B cell (primary cell): Measurements from ENCODE around the gene MON2. TPM values are rescaled to one million over a fixed set of nuclear protein-coding genes. Genes with fewer than 3 reads are reported as not detected.
"Not testable (repeated sequence)": the region's sequence is repeated elsewhere in the genome, so short reads cannot be mapped to it uniquely, and the experiment has no call there.

Source experiments
- ATAC-seq: fragments of 200-7000 bp; cut with Tn5 transposase; one replicate; pipeline ENCODE4 v1.10.0; 2021; ENCODE audit warnings: low read depth, mild to moderate bottlenecking, moderate number of reproducible peaks, moderate library complexity
- CTCF ChIA-PET: fragments of 350-600 bp; sonication (Branson Sonifier 250); formaldehyde crosslinking; loops from one replicate; lab custom pipeline; 2021; ENCODE audit warnings: antibody characterized with exemption, inconsistent platforms; lab: Charles Lee
- POLR2A ChIA-PET: fragments of 350-600 bp; sonication (Branson Sonifier 250); formaldehyde crosslinking; loops from one replicate; lab custom pipeline; 2021; ENCODE audit warnings: antibody characterized with exemption; lab: Charles Lee
- DNase-seq: peaks from one replicate; pipeline ENCODE4 v3.0.0; 2013
- H2AFZ ChIP-seq: 2 replicates; pipeline ENCODE4 v1.6.1; 2012; ENCODE audit warnings: mild to moderate bottlenecking, low read depth, low read length; ENCODE audit not compliant: insufficient read depth, poor library complexity, severe bottlenecking
- H3K27ac ChIP-seq, 2 donors: 1 replicate in 1 of 2; 2 replicates in 1 of 2; pipeline ENCODE4 v1.5.1; 2012 to 2013; ENCODE audit warnings: low read length in 2 of 2, mild to moderate bottlenecking in 2 of 2, moderate library complexity in 1 of 2
- H3K27me3 ChIP-seq, 4 experiments: fragments of 200-600 bp in 1 of 4; sonication (generic) in 1 of 4; replicated peaks in 1 of 4; 1 replicate in 2 of 4; 2 replicates in 2 of 4; pipeline versions ENCODE4 v1.6.1 to v1.7.0; 2013 to 2016; ENCODE audit warnings: low read length in 3 of 4, mild to moderate bottlenecking in 2 of 4, mixed read lengths in 1 of 4, moderate library complexity in 1 of 4; ENCODE audit not compliant: insufficient read depth in 4 of 4, control insufficient read depth in 3 of 4; ENCODE audit errors: control extremely low read depth in 1 of 4
- H3K36me3 ChIP-seq, 2 experiments: replicated peaks in 1 of 2; 1 replicate in 1 of 2; 2 replicates in 1 of 2; pipeline versions ENCODE4 v1.6.1 to v1.7.1; 2013; ENCODE audit warnings: low read length in 1 of 2; ENCODE audit not compliant: insufficient read depth in 2 of 2, control insufficient read depth in 1 of 2; ENCODE audit errors: control extremely low read depth in 1 of 2, extremely low read depth in 1 of 2
- H3K4me1 ChIP-seq, 2 donors: fragments of 200-600 bp in 1 of 2; sonication (generic) in 1 of 2; 1 replicate in 1 of 2; 2 replicates in 1 of 2; pipeline versions ENCODE4 v1.5.1 to v1.6.1; 2013 to 2017; ENCODE audit warnings: low read length in 2 of 2; ENCODE audit not compliant: control insufficient read depth in 2 of 2, insufficient read depth in 2 of 2
- H3K4me2 ChIP-seq: replicated peaks from 2 replicates; pipeline ENCODE3; 2012; ENCODE audit warnings: mild to moderate bottlenecking, low read depth, low read length; ENCODE audit not compliant: poor library complexity, severe bottlenecking
- H3K4me3 ChIP-seq, 5 experiments: fragments of 200-600 bp in 1 of 5; sonication (generic) in 1 of 5; 1 replicate in 3 of 5; 2 replicates in 2 of 5; pipeline versions ENCODE4 v1.5.1 to v1.7.0; 2011 to 2016; ENCODE audit warnings: low read length in 4 of 5, mild to moderate bottlenecking in 4 of 5, low read depth in 2 of 5, control low read depth in 1 of 5, moderate library complexity in 1 of 5; ENCODE audit not compliant: insufficient read depth in 1 of 5; ENCODE audit errors: control extremely low read depth in 1 of 5, extremely low read depth in 1 of 5
- H3K79me2 ChIP-seq: fragments of 200-600 bp; sonication (generic); one replicate; pipeline ENCODE4 v1.6.0; 2016; ENCODE audit warnings: low read length; ENCODE audit not compliant: control insufficient read depth, insufficient read depth
- H3K9ac ChIP-seq: fragments of 200-600 bp; sonication (generic); 2 replicates; pipeline ENCODE4 v1.6.1; 2017; ENCODE audit warnings: mild to moderate bottlenecking, low read length, moderate library complexity
- H3K9me3 ChIP-seq, 3 donors: one replicate each; pipeline versions ENCODE4 v1.6.1 to v1.7.1; 2013; ENCODE audit warnings: low read length in 2 of 3; ENCODE audit not compliant: control insufficient read depth in 2 of 3, insufficient read depth in 1 of 3; ENCODE audit errors: control extremely low read depth in 1 of 3
- H4K20me1 ChIP-seq: 2 replicates; pipeline ENCODE4 v1.6.0; 2012; ENCODE audit warnings: mild to moderate bottlenecking, low read length; ENCODE audit not compliant: insufficient read depth, control insufficient read depth, poor library complexity, severe bottlenecking
- H3K27ac Mint-ChIP-seq: one replicate; pipeline ENCODE4 v1.8.0; 2021; ENCODE audit warnings: mixed read lengths
- H3K27me3 Mint-ChIP-seq: one replicate; pipeline ENCODE4 v1.8.0; 2021; ENCODE audit warnings: mixed read lengths
- H3K4me1 Mint-ChIP-seq: one replicate; pipeline ENCODE4 v1.8.0; 2021; ENCODE audit warnings: mixed read lengths
- H3K4me3 Mint-ChIP-seq: one replicate; pipeline ENCODE4 v1.8.0; 2021; ENCODE audit warnings: mixed read lengths
- H3K9me3 Mint-ChIP-seq: one replicate; pipeline ENCODE4 v1.8.0; 2022; ENCODE audit warnings: mixed read lengths; ENCODE audit not compliant: insufficient read depth
- EZH2 ChIP-seq: IDR thresholded peaks from 2 replicates; pipeline ENCODE4 v1.6.1; 2012; ENCODE audit warnings: borderline replicate concordance, low read depth, mild to moderate bottlenecking, moderate library complexity, low read length; ENCODE audit not compliant: insufficient read depth, poor library complexity, severe bottlenecking
- WGBS: methylation state at CpG from one replicate; pipeline ENCODE4 v1.1.5; 2013; ENCODE audit warnings: missing lambda C conversion rate; ENCODE audit not compliant: insufficient coverage; 5-methylcytosine and 5-hydroxymethylcytosine counted together
- intact Hi-C: fragments of 100-400 bp; cut with micrococcal nuclease; formaldehyde crosslinking; loops from one replicate; pipeline ENCODE4 v1.10.0; 2022
- polyA plus RNA-seq: library from polyadenylated mRNA; depleted of rRNA; stranded (reverse); fragments of >200 nt; gene quantifications from 2 replicates; pipeline ENCODE4 v1.2.3, GENCODE V29; 2012
- total RNA-seq, 2 donors: library from RNA; stranded (reverse); fragments of 120-200 nt in 1 of 2; gene quantifications; 1 replicate in 1 of 2; 2 replicates in 1 of 2; pipeline versions ENCODE4 v1.2.3 to v1.2.4, GENCODE V29; 2013 to 2022
- TF ChIP-seq, protein P1 (sequence below): fragments of 200-600 bp; IDR thresholded peaks from one replicate; pipeline ENCODE4 v1.8.0; 2022; ENCODE audit warnings: antibody characterized with exemption, mild to moderate bottlenecking

The MON2 gene
- total and polyA plus RNA-seq, 2 donors (not counting 1 experiment from before 2014, with no cell fraction given): 18.9 to 104 TPM

DNA sequence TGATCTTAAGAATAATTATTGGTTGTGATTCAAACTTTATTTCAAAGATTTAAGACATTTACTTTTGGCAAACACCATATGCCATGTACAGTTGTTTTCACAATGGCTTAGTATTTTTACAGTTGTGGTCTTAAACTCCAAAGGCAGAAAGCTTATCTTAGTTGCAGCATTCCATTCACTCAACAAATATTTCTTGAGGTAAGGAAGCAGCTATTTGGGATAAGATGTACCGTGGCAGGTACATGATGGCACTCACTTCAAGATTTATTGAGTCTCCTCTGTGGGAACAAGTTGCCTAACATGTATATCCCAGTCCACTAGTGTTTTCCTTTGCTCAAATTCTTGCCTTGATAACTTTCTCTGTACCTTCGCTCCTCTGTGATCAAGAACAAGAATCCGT lies 8.0 kb upstream of the MON2 start:
- Histone ChIP-seq H2AFZ (no peak overlapping the region), H3K27ac (no peak overlapping the region), H3K4me1 (no peaks in the 10 kb centered on the region), H3K4me3 (no peak overlapping the region), H3K36me3 (no peaks in the 10 kb centered on the region), H4K20me1 (no peaks in the 10 kb centered on the region), H3K27me3 (no peaks in the 10 kb centered on the region), H3K9ac (no peak overlapping the region), H3K9me3 (peaks cover 0 to 3% (median 0%) of the 10 kb centered on the region in 3 donors), H3K79me2 (no peaks in the 10 kb centered on the region), H3K4me2 (no peak overlapping the region)
- Mint-ChIP-seq H3K9me3 (peaks cover 10% of the 10 kb centered on the region), H3K4me3 (no peak overlapping the region), H3K4me1 (no peaks in the 10 kb centered on the region), H3K27me3 (peaks cover 12% of the 10 kb centered on the region), H3K27ac (no peak overlapping the region)
- DNase-seq: no peak
- no peak for TF ChIP-seq EZH2
- TF ChIP-seq, protein P1, sequence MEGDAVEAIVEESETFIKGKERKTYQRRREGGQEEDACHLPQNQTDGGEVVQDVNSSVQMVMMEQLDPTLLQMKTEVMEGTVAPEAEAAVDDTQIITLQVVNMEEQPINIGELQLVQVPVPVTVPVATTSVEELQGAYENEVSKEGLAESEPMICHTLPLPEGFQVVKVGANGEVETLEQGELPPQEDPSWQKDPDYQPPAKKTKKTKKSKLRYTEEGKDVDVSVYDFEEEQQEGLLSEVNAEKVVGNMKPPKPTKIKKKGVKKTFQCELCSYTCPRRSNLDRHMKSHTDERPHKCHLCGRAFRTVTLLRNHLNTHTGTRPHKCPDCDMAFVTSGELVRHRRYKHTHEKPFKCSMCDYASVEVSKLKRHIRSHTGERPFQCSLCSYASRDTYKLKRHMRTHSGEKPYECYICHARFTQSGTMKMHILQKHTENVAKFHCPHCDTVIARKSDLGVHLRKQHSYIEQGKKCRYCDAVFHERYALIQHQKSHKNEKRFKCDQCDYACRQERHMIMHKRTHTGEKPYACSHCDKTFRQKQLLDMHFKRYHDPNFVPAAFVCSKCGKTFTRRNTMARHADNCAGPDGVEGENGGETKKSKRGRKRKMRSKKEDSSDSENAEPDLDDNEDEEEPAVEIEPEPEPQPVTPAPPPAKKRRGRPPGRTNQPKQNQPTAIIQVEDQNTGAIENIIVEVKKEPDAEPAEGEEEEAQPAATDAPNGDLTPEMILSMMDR: no peak
- CTCF ChIA-PET: no interaction called here
- intact Hi-C loops: no loop called here
- no peak for ATAC-seq
- 80% methylated on average over 1 of the region's 3 CpGs for WGBS
- POLR2A ChIA-PET: no interaction called here

DNA sequence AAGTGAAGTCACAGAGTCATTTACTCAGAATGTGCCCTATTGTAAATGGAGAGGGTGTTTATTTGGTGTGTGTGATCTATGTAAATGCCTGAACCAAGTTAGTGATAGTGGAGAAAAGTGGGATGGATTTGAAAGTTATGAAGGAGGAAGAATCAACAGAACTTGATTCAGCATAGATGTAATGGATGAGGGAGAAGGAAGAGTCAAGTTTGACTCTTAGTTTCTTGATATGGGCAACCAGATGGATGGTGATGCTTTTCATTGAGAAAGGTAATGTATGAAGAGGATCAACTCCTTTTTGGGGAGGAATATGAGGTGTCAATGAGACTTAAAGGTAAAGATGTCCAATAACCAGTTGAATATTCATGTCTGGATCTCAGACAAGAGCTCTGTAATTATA lies 6.7 kb upstream of the MON2 start:
- TF ChIP-seq, protein P1: no peak
- no peak for TF ChIP-seq EZH2
- no peak overlapping the region for H2AFZ ChIP-seq
- ChIA-PET CTCF (interaction anchor here (1.9 kb wide), 1 partner anchor 334 kb away, joined by 5 read pairs; no protein-coding TSS in a partner anchor), POLR2A (no interaction called here)
- H3K27ac Mint-ChIP-seq: no peak overlapping the region
- H3K36me3 ChIP-seq: no peaks in the 10 kb centered on the region
- H3K9ac ChIP-seq: no peak overlapping the region
- H3K27me3 ChIP-seq: no peaks in the 10 kb centered on the region
- intact Hi-C loops: no loop called here
- H3K4me3 Mint-ChIP-seq: no peak overlapping the region
- no peaks in the 10 kb centered on the region for H3K4me1 ChIP-seq
- peaks cover 12% of the 10 kb centered on the region for H3K27me3 Mint-ChIP-seq
- peaks cover 10% of the 10 kb centered on the region for H3K9me3 Mint-ChIP-seq
- H4K20me1 ChIP-seq: no peaks in the 10 kb centered on the region
- H3K27ac ChIP-seq: no peak overlapping the region
- peaks cover 0 to 9% (median 0%) of the 10 kb centered on the region in 3 donors for H3K9me3 ChIP-seq
- no peak overlapping the region for H3K4me3 ChIP-seq
- H3K4me1 Mint-ChIP-seq: no peaks in the 10 kb centered on the region
- ATAC-seq (no peak), DNase-seq (no peak)
- no peaks in the 10 kb centered on the region for H3K79me2 ChIP-seq
- no peak overlapping the region for H3K4me2 ChIP-seq

DNA sequence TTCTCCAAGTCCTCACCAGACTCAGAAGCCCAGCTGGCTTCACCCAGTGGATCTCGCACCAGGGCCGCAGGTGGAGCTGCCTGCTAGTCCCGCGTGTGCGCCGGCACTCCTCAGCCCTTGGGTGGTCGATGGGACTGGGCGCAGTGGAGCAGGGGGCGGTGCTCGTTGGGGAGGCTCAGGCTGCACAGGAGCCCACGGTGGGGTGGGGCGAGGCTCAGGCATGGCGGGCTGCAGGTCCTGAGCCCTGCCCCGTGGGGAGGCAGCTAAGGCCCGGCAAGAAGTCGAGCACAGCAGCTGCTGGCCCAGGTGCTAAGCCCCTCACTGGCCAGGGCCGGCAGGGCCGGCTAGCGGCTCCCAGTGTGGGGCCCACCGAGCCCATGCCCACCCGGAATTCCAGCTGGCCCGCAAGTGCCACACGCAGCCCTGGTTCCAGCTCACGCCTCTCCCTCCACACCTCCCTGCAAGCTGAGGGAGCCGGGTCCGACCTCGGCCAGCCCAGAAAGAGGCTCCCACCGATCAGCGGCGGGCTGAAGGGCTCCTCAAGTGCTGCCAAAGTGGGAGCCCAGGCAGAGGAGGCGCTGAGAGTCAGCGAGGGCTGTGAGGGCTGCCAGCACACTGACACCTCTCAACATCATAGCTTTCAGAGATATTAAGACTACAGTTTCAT lies 5.3 kb upstream of the MON2 start:
- WGBS: 98% methylated on average over 31 of the region's 32 CpGs
- ATAC-seq, H3K27ac Mint-ChIP-seq, H3K9me3 ChIP-seq, H3K27me3 ChIP-seq, H3K9ac ChIP-seq, H3K4me3 Mint-ChIP-seq, H3K36me3 ChIP-seq, H2AFZ ChIP-seq, H3K4me2 ChIP-seq, H4K20me1 ChIP-seq, H3K4me1 Mint-ChIP-seq, intact Hi-C loops, POLR2A ChIA-PET, H3K79me2 ChIP-seq, DNase-seq, H3K4me3 ChIP-seq, H3K9me3 Mint-ChIP-seq, H3K27ac ChIP-seq, H3K27me3 Mint-ChIP-seq, H3K4me1 ChIP-seq: not testable (repeated sequence)
- CTCF ChIA-PET: interaction anchor here (1.9 kb wide), 1 partner anchor 333 kb away, joined by 5 read pairs; no protein-coding TSS in a partner anchor
